Measurements from ENCODE around the gene MEPCE. TPM values are rescaled to one million over a fixed set of nuclear protein-coding genes. Genes with fewer than 3 reads are reported as not detected.

Gene MEPCE
- total RNA-seq, 2 donors from 2014 or later, result 32.9 to 48.0 TPM

DNA sequence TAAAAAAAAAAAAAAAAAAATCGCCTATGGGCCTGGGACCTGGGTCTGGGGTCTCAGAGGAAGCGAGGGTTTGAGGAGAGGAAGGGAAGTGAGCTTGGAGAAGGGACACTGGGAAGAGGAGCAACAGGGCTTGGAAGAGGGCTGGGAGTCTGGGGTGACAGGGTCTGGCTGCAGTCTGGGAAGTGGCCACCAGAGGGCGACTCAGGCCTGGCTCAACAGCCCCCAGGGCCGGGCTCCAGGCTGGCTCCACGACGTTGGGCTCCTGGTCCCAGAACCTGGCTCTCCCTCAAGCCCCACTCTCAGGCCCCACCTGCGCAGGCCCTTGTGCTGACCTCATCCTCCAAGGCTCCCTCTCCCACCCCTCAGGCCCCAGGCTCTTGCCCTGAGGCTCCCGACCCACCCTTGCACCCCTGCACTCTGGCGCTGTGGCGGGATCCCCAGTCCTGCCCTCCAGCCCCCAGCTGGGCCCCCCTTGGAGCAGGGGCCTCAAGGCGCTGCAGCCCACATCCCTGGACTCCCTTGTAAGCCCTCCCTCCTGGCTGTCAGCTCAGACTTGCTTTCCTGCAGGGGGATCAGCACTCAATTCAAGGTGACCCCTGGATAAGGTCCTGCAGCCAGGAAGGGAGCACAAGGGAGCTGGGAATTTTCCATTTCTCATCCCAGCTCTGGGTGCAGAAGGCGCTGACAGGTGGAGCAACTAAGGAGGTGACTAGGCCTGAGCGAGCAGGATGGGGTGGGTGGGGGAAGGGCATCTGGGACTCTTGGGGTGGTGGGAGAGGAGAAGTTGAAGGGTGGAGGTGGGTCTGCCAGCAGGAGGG is 39.8 kb downstream of the MEPCE start:
- Histone ChIP-seq H3K9me3 (ENCODE audit: control insufficient read depth, low read length) (no peaks in the 10 kb centered on the region), H3K36me3 (ENCODE audit: control insufficient read depth, insufficient read depth, low read length) (peaks cover 23% of the 10 kb centered on the region), H3K4me3 (ENCODE audit: low read length) (no peak overlapping the region), H3K27ac (ENCODE audit: low read depth, low read length) (no peak overlapping the region), H3K9ac (ENCODE audit: extremely low read depth, low read length, poor library complexity, severe bottlenecking) (no peak overlapping the region), H3K27me3 (ENCODE audit: control insufficient read depth, insufficient read depth, low read length, poor library complexity, severe bottlenecking) (no peaks in the 10 kb centered on the region), H3K4me1 (ENCODE audit: control insufficient read depth, insufficient read depth, low read length) (no peaks in the 10 kb centered on the region)
- Mint-ChIP-seq H3K27ac (no peak overlapping the region), H3K4me3 (no peak overlapping the region), H3K27me3 (ENCODE audit: insufficient read depth) (no peaks in the 10 kb centered on the region), H3K36me3 (ENCODE audit: low read depth) (peaks cover 14% of the 10 kb centered on the region), H3K9me3 (no peaks in the 10 kb centered on the region), H3K4me1 (peaks cover 2% of the 10 kb centered on the region)
- peak; percentile 98 for DNase-seq
- TF ChIP-seq, protein P1, sequence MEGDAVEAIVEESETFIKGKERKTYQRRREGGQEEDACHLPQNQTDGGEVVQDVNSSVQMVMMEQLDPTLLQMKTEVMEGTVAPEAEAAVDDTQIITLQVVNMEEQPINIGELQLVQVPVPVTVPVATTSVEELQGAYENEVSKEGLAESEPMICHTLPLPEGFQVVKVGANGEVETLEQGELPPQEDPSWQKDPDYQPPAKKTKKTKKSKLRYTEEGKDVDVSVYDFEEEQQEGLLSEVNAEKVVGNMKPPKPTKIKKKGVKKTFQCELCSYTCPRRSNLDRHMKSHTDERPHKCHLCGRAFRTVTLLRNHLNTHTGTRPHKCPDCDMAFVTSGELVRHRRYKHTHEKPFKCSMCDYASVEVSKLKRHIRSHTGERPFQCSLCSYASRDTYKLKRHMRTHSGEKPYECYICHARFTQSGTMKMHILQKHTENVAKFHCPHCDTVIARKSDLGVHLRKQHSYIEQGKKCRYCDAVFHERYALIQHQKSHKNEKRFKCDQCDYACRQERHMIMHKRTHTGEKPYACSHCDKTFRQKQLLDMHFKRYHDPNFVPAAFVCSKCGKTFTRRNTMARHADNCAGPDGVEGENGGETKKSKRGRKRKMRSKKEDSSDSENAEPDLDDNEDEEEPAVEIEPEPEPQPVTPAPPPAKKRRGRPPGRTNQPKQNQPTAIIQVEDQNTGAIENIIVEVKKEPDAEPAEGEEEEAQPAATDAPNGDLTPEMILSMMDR (conservative IDR thresholded peaks at IDR 0.05), result peak; percentile 94
- 33 to 38% methylated on average over 2 to 13 of the region's 13 CpGs for WGBS, 2 experiments (ENCODE audit: insufficient coverage in 1 of 2, insufficient read length in 1 of 2)

DNA sequence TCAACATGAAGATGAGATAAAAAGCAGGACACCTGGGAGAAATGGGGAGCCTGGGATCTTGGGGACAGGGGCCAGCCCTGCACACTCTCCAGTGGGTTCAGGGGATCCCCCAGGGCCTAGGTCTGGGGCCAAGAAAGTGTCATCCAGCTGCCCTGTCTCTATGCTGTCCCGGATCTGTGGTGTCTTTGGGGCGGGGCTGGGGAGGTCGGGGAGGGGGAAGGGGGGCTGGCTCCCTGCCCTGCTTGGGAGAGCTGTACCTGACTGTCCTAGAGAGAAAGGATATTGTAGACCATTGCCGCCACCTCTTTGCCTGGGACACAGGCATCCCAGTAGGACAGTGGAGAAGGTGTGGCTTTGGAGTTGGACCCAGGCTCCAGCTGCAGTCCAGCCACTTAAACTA is 41.4 kb downstream of the MEPCE start:
- Histone ChIP-seq H3K4me1 (ENCODE audit: control insufficient read depth, insufficient read depth, low read length) (no peaks in the 10 kb centered on the region), H3K36me3 (ENCODE audit: control insufficient read depth, insufficient read depth, low read length) (peaks cover 23% of the 10 kb centered on the region), H3K4me3 (ENCODE audit: low read length) (no peak overlapping the region), H3K9ac (ENCODE audit: extremely low read depth, low read length, poor library complexity, severe bottlenecking) (no peak overlapping the region), H3K27ac (ENCODE audit: low read depth, low read length) (no peak overlapping the region), H3K9me3 (ENCODE audit: control insufficient read depth, low read length) (no peaks in the 10 kb centered on the region), H3K27me3 (ENCODE audit: control insufficient read depth, insufficient read depth, low read length, poor library complexity, severe bottlenecking) (no peaks in the 10 kb centered on the region)
- no peaks in the 10 kb centered on the region for H3K27me3 Mint-ChIP-seq (ENCODE audit: insufficient read depth)
- peaks cover 7% of the 10 kb centered on the region for H3K4me1 Mint-ChIP-seq
- no peak overlapping the region for H3K4me3 Mint-ChIP-seq
- H3K27ac Mint-ChIP-seq, result peak overlapping the region; percentile 48
- DNase-seq, result no peak
- peaks cover 19% of the 10 kb centered on the region for H3K36me3 Mint-ChIP-seq (ENCODE audit: low read depth)
- no peaks in the 10 kb centered on the region for H3K9me3 Mint-ChIP-seq
- TF ChIP-seq, protein P1 (conservative IDR thresholded peaks at IDR 0.05), result no peak
- WGBS, 2 experiments (ENCODE audit: insufficient coverage in 1 of 2, insufficient read length in 1 of 2), result 88% methylated on average over 1 to 4 of the region's 4 CpGs

DNA sequence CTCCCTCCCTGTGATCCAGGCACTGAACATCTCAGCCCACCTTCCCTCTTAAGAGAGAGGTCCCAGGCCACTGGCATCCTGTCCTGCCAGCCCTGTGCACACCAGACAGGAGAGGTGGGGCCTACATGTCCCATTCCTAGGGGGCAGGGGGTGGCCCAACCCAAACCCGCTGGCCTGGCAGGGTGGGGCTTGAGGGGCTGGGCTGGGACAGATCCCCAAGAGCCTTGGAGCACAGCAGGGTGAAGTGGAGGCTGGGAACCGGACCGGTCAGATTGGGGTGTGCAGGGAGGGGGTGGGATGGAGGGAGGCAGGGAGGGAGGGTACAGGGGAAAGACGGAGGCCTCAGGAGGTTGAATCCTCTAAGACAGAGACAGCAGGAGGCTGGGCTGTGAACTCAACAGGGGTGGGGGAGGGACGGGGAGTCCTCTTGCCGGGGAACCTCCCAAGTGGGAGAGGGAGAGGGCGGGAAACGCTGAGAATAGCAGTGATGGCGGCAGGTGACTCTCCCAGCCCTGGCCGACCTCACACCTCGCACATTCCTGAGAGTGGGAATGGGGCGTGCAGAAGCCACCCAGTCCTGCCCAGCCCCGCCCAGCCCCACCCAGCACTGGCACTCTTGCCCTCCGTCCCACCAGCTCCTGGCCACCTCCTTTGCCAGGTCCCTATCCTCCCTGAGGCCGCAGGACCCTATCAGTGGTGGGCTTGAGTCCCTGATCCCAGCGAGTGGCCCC is 42.7 kb downstream of the MEPCE start:
- Histone ChIP-seq H3K36me3 (ENCODE audit: control insufficient read depth, insufficient read depth, low read length) (peaks cover 23% of the 10 kb centered on the region), H3K9ac (ENCODE audit: extremely low read depth, low read length, poor library complexity, severe bottlenecking) (no peak overlapping the region), H3K27me3 (ENCODE audit: control insufficient read depth, insufficient read depth, low read length, poor library complexity, severe bottlenecking) (no peaks in the 10 kb centered on the region), H3K9me3 (ENCODE audit: control insufficient read depth, low read length) (no peaks in the 10 kb centered on the region), H3K4me3 (ENCODE audit: low read length) (no peak overlapping the region), H3K4me1 (ENCODE audit: control insufficient read depth, insufficient read depth, low read length) (no peaks in the 10 kb centered on the region), H3K27ac (ENCODE audit: low read depth, low read length) (no peak overlapping the region)
- H3K36me3 Mint-ChIP-seq (ENCODE audit: low read depth), result peaks cover 19% of the 10 kb centered on the region
- peak overlapping the region; percentile 59 for H3K27ac Mint-ChIP-seq
- no peak for DNase-seq
- H3K27me3 Mint-ChIP-seq (ENCODE audit: insufficient read depth), result no peaks in the 10 kb centered on the region
- WGBS, 2 experiments (ENCODE audit: insufficient coverage in 1 of 2, insufficient read length in 1 of 2), result 78 to 80% methylated on average over 4 to 16 of the region's 16 CpGs
- no peaks in the 10 kb centered on the region for H3K9me3 Mint-ChIP-seq
- H3K4me3 Mint-ChIP-seq, result no peak overlapping the region
- TF ChIP-seq, protein P1 (conservative IDR thresholded peaks at IDR 0.05), result no peak
- H3K4me1 Mint-ChIP-seq, result peaks cover 11% of the 10 kb centered on the region

All from endodermal cell (in vitro differentiated cells).